Measurements from ENCODE around the gene MESD. TPM values are rescaled to one million over a fixed set of nuclear protein-coding genes. Genes with fewer than 3 reads are reported as not detected.

The MESD gene
- polyA plus RNA-seq, 1 of the 3 experiments (the other 2 are of a cell fraction): 15.2 TPM

DNA sequence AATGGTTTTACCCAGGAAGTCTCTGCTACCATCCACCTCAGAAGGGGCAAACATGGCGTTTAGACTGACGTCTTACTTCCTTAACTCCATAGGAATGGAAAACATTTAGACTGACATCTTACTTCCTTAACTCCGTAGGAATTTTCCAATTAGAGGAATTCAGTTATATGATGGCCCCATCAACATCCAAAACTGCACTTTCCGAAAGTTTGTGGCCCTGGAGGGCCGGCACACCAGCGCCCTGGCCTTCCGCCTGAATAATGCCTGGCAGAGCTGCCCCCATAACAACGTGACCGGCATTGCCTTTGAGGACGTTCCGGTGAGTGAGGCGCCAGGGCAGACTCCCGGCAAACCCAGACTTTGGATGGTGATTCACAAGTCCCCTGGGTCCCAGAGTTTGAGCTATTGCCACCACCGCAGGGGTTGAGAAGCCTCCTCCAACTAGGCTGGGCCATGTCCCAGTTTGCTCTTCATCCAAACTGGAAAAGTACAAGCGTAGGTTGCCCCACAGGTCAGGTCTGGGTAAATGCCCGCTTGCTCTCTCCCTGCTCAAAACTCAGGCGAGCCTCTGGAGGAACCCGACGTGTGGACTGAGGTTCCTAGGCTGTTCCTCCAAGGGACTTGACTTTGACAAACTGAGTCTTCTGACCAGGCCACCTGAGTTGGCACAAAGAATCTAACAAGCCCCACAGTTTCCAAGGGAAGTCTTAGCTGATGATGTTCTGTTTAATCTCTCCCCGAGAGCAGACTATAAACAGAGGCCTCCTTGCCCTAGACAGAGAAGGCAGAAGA, 57.7 kb downstream of the MESD start:
- no peaks in the 10 kb centered on the region for H3K27me3 ChIP-seq (ENCODE audit: insufficient read depth)
- no peak for DNase-seq
- H3K79me2 ChIP-seq (ENCODE audit: insufficient read depth): no peaks in the 10 kb centered on the region
- ChIA-PET CTCF (no interaction called here), POLR2A (no interaction called here)
- no peak overlapping the region for H3K9ac ChIP-seq
- WGBS (ENCODE audit: low lambda C conversion rate): 97% methylated on average over 13 of the region's 20 CpGs
- TF ChIP-seq RCOR1 (IDR thresholded peaks at IDR 0.05; ENCODE audit: low read length) (no peak), TAF1 (IDR thresholded peaks at IDR 0.05; ENCODE audit: borderline replicate concordance, low read depth, low read length) (no peak), POLR2AphosphoS5 (IDR thresholded peaks at IDR 0.05; ENCODE audit: low read depth, low read length) (no peak), SIN3A (IDR thresholded peaks at IDR 0.05; ENCODE audit: borderline replicate concordance, low read depth, low read length) (no peak), RAD21 (IDR thresholded peaks at IDR 0.05; ENCODE audit: low read length) (no peak), NRF1 (IDR thresholded peaks at IDR 0.05; ENCODE audit: low read depth, low read length) (no peak), REST (IDR thresholded peaks at IDR 0.05; ENCODE audit: low read depth, low read length) (no peak), TCF12 (IDR thresholded peaks at IDR 0.05) (no peak), JUND (IDR thresholded peaks at IDR 0.05) (no peak), ZBTB33 (IDR thresholded peaks at IDR 0.05; ENCODE audit: borderline replicate concordance, low read depth) (no peak), CTCF (IDR thresholded peaks at IDR 0.05) (no peak), TEAD4 (IDR thresholded peaks at IDR 0.05; ENCODE audit: borderline replicate concordance, insufficient read depth) (no peak), CHD2 (IDR thresholded peaks at IDR 0.05; ENCODE audit: low read length, partially characterized antibody) (no peak)
- TF ChIP-seq, protein P1, sequence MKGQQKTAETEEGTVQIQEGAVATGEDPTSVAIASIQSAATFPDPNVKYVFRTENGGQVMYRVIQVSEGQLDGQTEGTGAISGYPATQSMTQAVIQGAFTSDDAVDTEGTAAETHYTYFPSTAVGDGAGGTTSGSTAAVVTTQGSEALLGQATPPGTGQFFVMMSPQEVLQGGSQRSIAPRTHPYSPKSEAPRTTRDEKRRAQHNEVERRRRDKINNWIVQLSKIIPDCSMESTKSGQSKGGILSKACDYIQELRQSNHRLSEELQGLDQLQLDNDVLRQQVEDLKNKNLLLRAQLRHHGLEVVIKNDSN (IDR thresholded peaks at IDR 0.05; ENCODE audit: borderline replicate concordance, low read depth): no peak
- TF ChIP-seq, protein P2, sequence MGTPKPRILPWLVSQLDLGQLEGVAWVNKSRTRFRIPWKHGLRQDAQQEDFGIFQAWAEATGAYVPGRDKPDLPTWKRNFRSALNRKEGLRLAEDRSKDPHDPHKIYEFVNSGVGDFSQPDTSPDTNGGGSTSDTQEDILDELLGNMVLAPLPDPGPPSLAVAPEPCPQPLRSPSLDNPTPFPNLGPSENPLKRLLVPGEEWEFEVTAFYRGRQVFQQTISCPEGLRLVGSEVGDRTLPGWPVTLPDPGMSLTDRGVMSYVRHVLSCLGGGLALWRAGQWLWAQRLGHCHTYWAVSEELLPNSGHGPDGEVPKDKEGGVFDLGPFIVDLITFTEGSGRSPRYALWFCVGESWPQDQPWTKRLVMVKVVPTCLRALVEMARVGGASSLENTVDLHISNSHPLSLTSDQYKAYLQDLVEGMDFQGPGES (IDR thresholded peaks at IDR 0.05; ENCODE audit: low read depth, low read length): no peak
- TF ChIP-seq, protein P3, sequence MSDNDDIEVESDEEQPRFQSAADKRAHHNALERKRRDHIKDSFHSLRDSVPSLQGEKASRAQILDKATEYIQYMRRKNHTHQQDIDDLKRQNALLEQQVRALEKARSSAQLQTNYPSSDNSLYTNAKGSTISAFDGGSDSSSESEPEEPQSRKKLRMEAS (IDR thresholded peaks at IDR 0.05; ENCODE audit: low read depth): no peak
- H3K4me1 ChIP-seq (ENCODE audit: control insufficient read depth in 1 of 2, insufficient read depth in 2 of 2, low read depth in 1 of 2, low read length in 1 of 2): peaks cover 0 to 3% of the 10 kb centered on the region in 2 experiments; a peak in 1 of 4 replicates
- no peak overlapping the region for H3K27ac ChIP-seq (ENCODE audit: low read depth in 2 of 2, low read length in 1 of 2)
- no peaks in the 10 kb centered on the region for H3F3A ChIP-seq (replicated peaks; ENCODE audit: insufficient read depth)
- H3K4me3 ChIP-seq (ENCODE audit: low read depth in 2 of 2, low read length in 1 of 2): no peak overlapping the region
- H3K9me2 ChIP-seq: no peaks in the 10 kb centered on the region
- H2AFZ ChIP-seq (ENCODE audit: low read depth): no peak overlapping the region
- H3K9me3 ChIP-seq: no peaks in the 10 kb centered on the region
- H3K36me3 ChIP-seq (replicated peaks in 1 of 2; ENCODE audit: control insufficient read depth in 1 of 2, insufficient read depth in 2 of 2, low read length in 1 of 2): peaks cover 0 to 24% of the 10 kb centered on the region in 2 experiments
- H4K20me1 ChIP-seq (ENCODE audit: insufficient read depth): no peaks in the 10 kb centered on the region
- H3K4me2 ChIP-seq: no peak overlapping the region
